MCF 10A (cell line): ENCODE results near the gene KCNJ1. TPM values are rescaled to one million over a fixed set of nuclear protein-coding genes. Genes with fewer than 3 reads are reported as not detected.

Experiments used
- BruUV-seq: library from RNA; stranded (reverse); fragments of 400-500 nt; replicated peaks from 2 replicates; lab custom pipeline; 2021; lab: Mats Ljungman, UMichigan
- CTCF ChIA-PET: fragments of 300-600 bp; sonication (Branson Sonifier 250); formaldehyde crosslinking; extraction: SDS; loops from one replicate; lab custom pipeline; 2021; ENCODE audit warnings: antibody characterized with exemption, inconsistent platforms; lab: Yijun Ruan, JAX
- POLR2A ChIA-PET: fragments of 300-600, 350-650 bp; sonication (Branson Sonifier 250); formaldehyde crosslinking; extraction: SDS; loops from one replicate; lab custom pipeline; 2020; ENCODE audit warnings: antibody characterized with exemption, inconsistent platforms; lab: Yijun Ruan, JAX
- DNase-seq: peaks from one replicate; pipeline ENCODE4 v3.0.0-alpha.2; 2018; ENCODE audit not compliant: unreplicated experiment
- H3K27ac Mint-ChIP-seq: one replicate; pipeline ENCODE4 v1.8.0; 2022; ENCODE audit warnings: mild to moderate bottlenecking, low read depth, mixed read lengths; ENCODE audit not compliant: unreplicated experiment
- H3K27me3 Mint-ChIP-seq: one replicate; pipeline ENCODE4 v1.8.0; 2022; ENCODE audit warnings: mixed read lengths; ENCODE audit not compliant: insufficient read depth, unreplicated experiment
- H3K36me3 Mint-ChIP-seq: one replicate; pipeline ENCODE4 v1.8.0; 2022; ENCODE audit warnings: mild to moderate bottlenecking, moderate library complexity, mixed read lengths; ENCODE audit not compliant: insufficient read depth, unreplicated experiment
- H3K4me1 Mint-ChIP-seq: one replicate; pipeline ENCODE4 v1.8.0; 2022; ENCODE audit warnings: mixed read lengths; ENCODE audit not compliant: insufficient read depth, unreplicated experiment
- H3K4me3 Mint-ChIP-seq: one replicate; pipeline ENCODE4 v1.8.0; 2022; ENCODE audit warnings: mild to moderate bottlenecking, moderate library complexity, mixed read lengths; ENCODE audit not compliant: unreplicated experiment
- H3K9me3 Mint-ChIP-seq: one replicate; pipeline ENCODE4 v1.8.0; 2022; ENCODE audit warnings: mixed read lengths; ENCODE audit not compliant: unreplicated experiment
- CTCF ChIP-seq: fragments of 200-600 bp; IDR thresholded peaks from one replicate; pipeline ENCODE4 v1.8.0; 2022; ENCODE audit warnings: antibody characterized with exemption, mild to moderate bottlenecking; ENCODE audit not compliant: unreplicated experiment
- intact Hi-C: fragments of 100-400 bp; cut with micrococcal nuclease; formaldehyde crosslinking; loops from 2 replicates; pipeline ENCODE4 v1.14.1; 2022
- total RNA-seq: library from RNA; stranded (reverse); gene quantifications from 2 replicates; pipeline ENCODE4 v1.2.3, GENCODE V29; 2022

The KCNJ1 gene
- total RNA-seq, 1 experiment from 2014 or later = not detected

- intact Hi-C loops = no loop called here
- H3K36me3 Mint-ChIP-seq = peaks cover 6% of the 10 kb centered on the region
- ChIA-PET POLR2A (interaction anchor here (0.7 kb wide), 1 partner anchor 211 kb away, joined by 3 read pairs; no protein-coding TSS in a partner anchor), CTCF (interaction anchor here (0.6 to 1.4 kb wide), 10 partner anchors 9 to 645 kb away, joined by 3 to 5 read pairs (median 3); no protein-coding TSS in a partner anchor)
- peaks cover 6% of the 10 kb centered on the region for H3K4me1 Mint-ChIP-seq
- H3K4me3 Mint-ChIP-seq = no peak overlapping the region
- H3K27me3 Mint-ChIP-seq = no peaks in the 10 kb centered on the region
- H3K27ac Mint-ChIP-seq = no peak overlapping the region
- no peak for DNase-seq
- TF ChIP-seq CTCF = peak; percentile 1
- no TSS peak for BruUV-seq
- no peaks in the 10 kb centered on the region for H3K9me3 Mint-ChIP-seq
Measured at GRCh38 chr11:128803011-128803410, 64.1 kb downstream of the KCNJ1 start.

GRCh38 chr11:128802358-128802981 is 64.6 kb downstream of the KCNJ1 start:
- ChIA-PET POLR2A (interaction anchor here (0.7 kb wide), 1 partner anchor 211 kb away, joined by 3 read pairs; no protein-coding TSS in a partner anchor), CTCF (interaction anchor here (0.5 to 1.4 kb wide), 9 partner anchors 10 to 645 kb away, joined by 3 to 5 read pairs (median 3); no protein-coding TSS in a partner anchor)
- no peaks in the 10 kb centered on the region for H3K27me3 Mint-ChIP-seq
- peak; percentile 30 for DNase-seq
- intact Hi-C loops = no loop called here
- no peak overlapping the region for H3K27ac Mint-ChIP-seq
- peaks cover 6% of the 10 kb centered on the region for H3K36me3 Mint-ChIP-seq
- H3K9me3 Mint-ChIP-seq = no peaks in the 10 kb centered on the region
- no TSS peak for BruUV-seq
- H3K4me1 Mint-ChIP-seq = peaks cover 6% of the 10 kb centered on the region
- peak; percentile 25 for TF ChIP-seq CTCF
- H3K4me3 Mint-ChIP-seq = no peak overlapping the region

- H3K27me3 Mint-ChIP-seq = no peaks in the 10 kb centered on the region
- no peak for TF ChIP-seq CTCF
- peaks cover 6% of the 10 kb centered on the region for H3K36me3 Mint-ChIP-seq
- no peaks in the 10 kb centered on the region for H3K9me3 Mint-ChIP-seq
- H3K27ac Mint-ChIP-seq = no peak overlapping the region
- BruUV-seq = no TSS peak
- intact Hi-C loops = no loop called here
- peaks cover 6% of the 10 kb centered on the region for H3K4me1 Mint-ChIP-seq
- no peak overlapping the region for H3K4me3 Mint-ChIP-seq
- no peak for DNase-seq
- ChIA-PET POLR2A (no interaction called here), CTCF (interaction anchor here (1.0 to 1.2 kb wide), 2 partner anchors 12 to 30 kb away, joined by 3 to 5 read pairs; no protein-coding TSS in a partner anchor)
Measured at GRCh38 chr11:128800871-128801417, 66.2 kb downstream of the KCNJ1 start.

- Mint-ChIP-seq H3K4me1 (no peaks in the 10 kb centered on the region), H3K4me3 (no peak overlapping the region), H3K9me3 (no peaks in the 10 kb centered on the region), H3K27me3 (no peaks in the 10 kb centered on the region), H3K36me3 (no peaks in the 10 kb centered on the region), H3K27ac (no peak overlapping the region)
- POLR2A ChIA-PET = no interaction called here
- intact Hi-C loops = no loop called here
- CTCF ChIA-PET = interaction anchor here (0.6 to 1.2 kb wide), 3 partner anchors 11 to 167 kb away, joined by 3 to 5 read pairs (median 3); no protein-coding TSS in a partner anchor
- no TSS peak for BruUV-seq
- TF ChIP-seq CTCF = no peak
- DNase-seq = no peak
Measured at GRCh38 chr11:128796270-128796669, 70.8 kb downstream of the KCNJ1 start.
